ENCODE data around the gene MOB3C. TPM values are rescaled to one million over a fixed set of nuclear protein-coding genes. Genes with fewer than 3 reads are reported as not detected.
A peak's percentile ranks its signal among the peaks of the same experiment; 100 is the strongest.

The MOB3C gene
- total RNA-seq, 1 donor from 2014 or later = 16.1 TPM

- intact Hi-C loops (cut with DNase I) = no loop called here
- Histone ChIP-seq H3K9me3 (no peaks in the 10 kb centered on the region), H3K27me3 (no peaks in the 10 kb centered on the region), H3K27ac (peak overlapping the region in 1 of 2 donors; percentile 39), H3K4me1 (no peaks in the 10 kb centered on the region), H3K4me3 (no peak overlapping the region), H3K36me3 (peaks cover 42 to 48% of the 10 kb centered on the region in 2 donors)
- TF ChIP-seq, protein P1, sequence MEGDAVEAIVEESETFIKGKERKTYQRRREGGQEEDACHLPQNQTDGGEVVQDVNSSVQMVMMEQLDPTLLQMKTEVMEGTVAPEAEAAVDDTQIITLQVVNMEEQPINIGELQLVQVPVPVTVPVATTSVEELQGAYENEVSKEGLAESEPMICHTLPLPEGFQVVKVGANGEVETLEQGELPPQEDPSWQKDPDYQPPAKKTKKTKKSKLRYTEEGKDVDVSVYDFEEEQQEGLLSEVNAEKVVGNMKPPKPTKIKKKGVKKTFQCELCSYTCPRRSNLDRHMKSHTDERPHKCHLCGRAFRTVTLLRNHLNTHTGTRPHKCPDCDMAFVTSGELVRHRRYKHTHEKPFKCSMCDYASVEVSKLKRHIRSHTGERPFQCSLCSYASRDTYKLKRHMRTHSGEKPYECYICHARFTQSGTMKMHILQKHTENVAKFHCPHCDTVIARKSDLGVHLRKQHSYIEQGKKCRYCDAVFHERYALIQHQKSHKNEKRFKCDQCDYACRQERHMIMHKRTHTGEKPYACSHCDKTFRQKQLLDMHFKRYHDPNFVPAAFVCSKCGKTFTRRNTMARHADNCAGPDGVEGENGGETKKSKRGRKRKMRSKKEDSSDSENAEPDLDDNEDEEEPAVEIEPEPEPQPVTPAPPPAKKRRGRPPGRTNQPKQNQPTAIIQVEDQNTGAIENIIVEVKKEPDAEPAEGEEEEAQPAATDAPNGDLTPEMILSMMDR (IDR thresholded peaks at IDR 0.05) = no peak
- DNase-seq (ENCODE audit: low spot score in 2 of 2) = no peak
These were observed 22.5 kb downstream of the MOB3C start for GRCh38 chr1:46594063-46594462.

DNA sequence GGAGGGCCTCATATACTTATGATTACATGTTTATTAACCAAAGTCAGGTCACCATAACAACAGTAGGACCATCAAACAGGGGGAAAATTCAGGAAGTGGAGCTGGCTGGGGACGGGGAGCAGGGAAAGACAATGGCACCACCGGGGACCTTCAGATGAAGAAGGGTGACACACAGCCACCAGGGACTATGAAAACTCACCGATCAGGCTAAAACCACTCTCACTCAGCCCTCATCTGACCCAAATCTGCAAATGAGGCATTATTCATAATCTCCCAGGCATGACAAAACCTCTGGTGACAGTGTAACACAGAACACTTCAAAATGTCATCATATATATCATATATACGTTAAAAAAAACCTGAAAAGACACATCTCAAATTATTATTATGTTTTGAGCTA, 23.8 kb downstream of the MOB3C start:
- Histone ChIP-seq H3K36me3 (peaks cover 46 to 53% of the 10 kb centered on the region in 2 donors), H3K27me3 (no peaks in the 10 kb centered on the region), H3K4me1 (no peaks in the 10 kb centered on the region), H3K4me3 (no peak overlapping the region), H3K27ac (no peak overlapping the region), H3K9me3 (no peaks in the 10 kb centered on the region)
- intact Hi-C loops (cut with DNase I) = no loop called here
- DNase-seq (ENCODE audit: low spot score in 2 of 2) = no peak
- TF ChIP-seq, protein P1 (IDR thresholded peaks at IDR 0.05) = no peak

- Histone ChIP-seq H3K4me3 (no peak overlapping the region), H3K9me3 (no peaks in the 10 kb centered on the region), H3K36me3 (peaks cover 61 to 68% of the 10 kb centered on the region in 2 donors), H3K27ac (no peak overlapping the region), H3K4me1 (no peaks in the 10 kb centered on the region), H3K27me3 (no peaks in the 10 kb centered on the region)
- no peak for DNase-seq (ENCODE audit: low spot score in 2 of 2)
- intact Hi-C loops (cut with DNase I) = no loop called here
- TF ChIP-seq, protein P1 (IDR thresholded peaks at IDR 0.05) = no peak
These were observed 27.1 kb downstream of the MOB3C start for GRCh38 chr1:46589529-46589928.

DNA sequence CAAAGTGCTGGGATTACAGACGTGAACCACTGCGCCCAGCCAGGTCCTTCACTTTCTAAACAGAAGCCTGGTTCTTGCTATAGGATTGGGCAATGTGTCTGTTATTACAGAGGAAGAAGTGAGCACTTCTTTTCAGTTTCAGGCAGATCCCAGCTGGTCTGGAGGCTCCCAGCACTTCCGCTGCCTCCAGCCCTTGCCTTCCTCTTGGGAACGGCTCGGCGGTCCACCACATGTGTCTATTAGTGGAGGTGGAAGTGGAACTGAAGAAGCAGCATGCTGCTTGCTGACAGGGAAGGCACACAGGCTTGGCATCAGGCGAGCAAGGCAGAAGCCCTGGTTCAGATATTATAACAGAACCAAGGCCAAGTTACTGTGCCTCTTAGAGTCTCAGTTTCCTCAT, 29.5 kb downstream of the MOB3C start:
- H3K9me3 ChIP-seq = no peaks in the 10 kb centered on the region
- intact Hi-C loops (cut with DNase I) = no loop called here
- H3K4me1 ChIP-seq = no peaks in the 10 kb centered on the region
- H3K27me3 ChIP-seq = no peaks in the 10 kb centered on the region
- TF ChIP-seq, protein P1 (IDR thresholded peaks at IDR 0.05) = no peak
- peak; percentile 41 to 77 for DNase-seq (ENCODE audit: low spot score in 2 of 2)
- peaks cover 61 to 64% of the 10 kb centered on the region in 2 donors for H3K36me3 ChIP-seq
- H3K27ac ChIP-seq = no peak overlapping the region
- H3K4me3 ChIP-seq = no peak overlapping the region

- H3K27ac ChIP-seq = no peak overlapping the region
- TF ChIP-seq, protein P1 (IDR thresholded peaks at IDR 0.05) = no peak
- DNase-seq (ENCODE audit: low spot score in 2 of 2) = no peak
- no peaks in the 10 kb centered on the region for H3K4me1 ChIP-seq
- intact Hi-C loops (cut with DNase I) = no loop called here
- no peaks in the 10 kb centered on the region for H3K9me3 ChIP-seq
- no peak overlapping the region for H3K4me3 ChIP-seq
- H3K36me3 ChIP-seq = peaks cover 49 to 53% of the 10 kb centered on the region in 2 donors
- no peaks in the 10 kb centered on the region for H3K27me3 ChIP-seq
These were observed 31.2 kb downstream of the MOB3C start for GRCh38 chr1:46585312-46585938.

GRCh38 chr1:46583494-46583893, 33.1 kb downstream of the MOB3C start:
- Histone ChIP-seq H3K4me3 (no peak overlapping the region), H3K36me3 (peaks cover 54 to 57% of the 10 kb centered on the region in 2 donors), H3K4me1 (no peaks in the 10 kb centered on the region), H3K27me3 (no peaks in the 10 kb centered on the region), H3K9me3 (no peaks in the 10 kb centered on the region), H3K27ac (no peak overlapping the region)
- TF ChIP-seq, protein P1 (IDR thresholded peaks at IDR 0.05) = no peak
- DNase-seq (ENCODE audit: low spot score in 2 of 2) = no peak
- intact Hi-C loops (cut with DNase I) = no loop called here

Measured in ascending aorta (tissue), 2 donors.